ENCODE measurements around the gene KRT35. TPM values are rescaled to one million over a fixed set of nuclear protein-coding genes. Genes with fewer than 3 reads are reported as not detected.

KRT35 gene
- total RNA-seq, 2 experiments from 2014 or later: not detected

- H3K27me3 ChIP-seq (ENCODE audit: control insufficient read depth in 1 of 2, insufficient read depth in 2 of 2, low read length in 2 of 2): peaks cover 1 to 3% of the 10 kb centered on the region in 2 experiments
- Mint-ChIP-seq H3K27me3 (peaks cover 8% of the 10 kb centered on the region), H3K36me3 (ENCODE audit: low read depth) (no peaks in the 10 kb centered on the region), H3K27ac (no peak overlapping the region), H3K4me3 (no peak overlapping the region), H3K9me3 (no peaks in the 10 kb centered on the region), H3K4me1 (ENCODE audit: low read depth) (no peaks in the 10 kb centered on the region)
- no peak for TF ChIP-seq CTCF (IDR thresholded peaks at IDR 0.05)
- intact Hi-C loops (cut with DNase I, micrococcal nuclease): no loop called here
- H3K4me3 ChIP-seq (ENCODE audit: low read length): no peak overlapping the region
- no peaks in the 10 kb centered on the region for H3K9me3 ChIP-seq (ENCODE audit: control insufficient read depth in 1 of 2, insufficient read depth in 1 of 2, low read length in 2 of 2)
- no peaks in the 10 kb centered on the region for H3K4me1 ChIP-seq (ENCODE audit: insufficient read depth, low read length)
- ChIA-PET CTCF (interaction anchor here (0.6 kb wide), 1 partner anchor 47 kb away, joined by 4 read pairs; no protein-coding TSS in a partner anchor), POLR2A (no interaction called here)
- no peak overlapping the region for H3K27ac ChIP-seq (ENCODE audit: low read depth in 1 of 2, low read length in 2 of 2)
- no peaks in the 10 kb centered on the region for H3K36me3 ChIP-seq (ENCODE audit: insufficient read depth, low read length)
- ATAC-seq (ENCODE audit: poor library complexity) (no peak), DNase-seq (no peak)
Measured at GRCh38 chr17:41521574-41522261, 40.8 kb upstream of the KRT35 start.

GRCh38 chr17:41520821-41521521 lies 40.0 kb upstream of the KRT35 start:
- Mint-ChIP-seq H3K27me3 (peaks cover 6% of the 10 kb centered on the region), H3K4me3 (no peak overlapping the region), H3K9me3 (no peaks in the 10 kb centered on the region), H3K27ac (no peak overlapping the region), H3K4me1 (ENCODE audit: low read depth) (no peaks in the 10 kb centered on the region), H3K36me3 (ENCODE audit: low read depth) (no peaks in the 10 kb centered on the region)
- Histone ChIP-seq H3K27ac (ENCODE audit: low read depth in 1 of 2, low read length in 2 of 2) (no peak overlapping the region), H3K36me3 (ENCODE audit: insufficient read depth, low read length) (no peaks in the 10 kb centered on the region), H3K4me1 (ENCODE audit: insufficient read depth, low read length) (no peaks in the 10 kb centered on the region), H3K9me3 (ENCODE audit: control insufficient read depth in 1 of 2, insufficient read depth in 1 of 2, low read length in 2 of 2) (no peaks in the 10 kb centered on the region), H3K4me3 (ENCODE audit: low read length) (no peak overlapping the region), H3K27me3 (ENCODE audit: control insufficient read depth in 1 of 2, insufficient read depth in 2 of 2, low read length in 2 of 2) (peaks cover 0 to 3% of the 10 kb centered on the region in 2 experiments)
- no peak for ATAC-seq (ENCODE audit: poor library complexity)
- no peak for TF ChIP-seq CTCF (IDR thresholded peaks at IDR 0.05)
- CTCF ChIA-PET: no interaction called here
- POLR2A ChIA-PET: no interaction called here
- intact Hi-C loops (cut with DNase I, micrococcal nuclease): no loop called here
- no peak for DNase-seq

- ATAC-seq (ENCODE audit: poor library complexity) (no peak), DNase-seq (no peak)
- intact Hi-C loops (cut with DNase I, micrococcal nuclease): no loop called here
- Histone ChIP-seq H3K4me3 (ENCODE audit: low read length) (no peak overlapping the region), H3K9me3 (ENCODE audit: control insufficient read depth in 1 of 2, insufficient read depth in 1 of 2, low read length in 2 of 2) (no peaks in the 10 kb centered on the region), H3K4me1 (ENCODE audit: insufficient read depth, low read length) (no peaks in the 10 kb centered on the region), H3K27ac (ENCODE audit: low read depth in 1 of 2, low read length in 2 of 2) (no peak overlapping the region), H3K36me3 (ENCODE audit: insufficient read depth, low read length) (no peaks in the 10 kb centered on the region), H3K27me3 (ENCODE audit: control insufficient read depth in 1 of 2, insufficient read depth in 2 of 2, low read length in 2 of 2) (peaks cover 0 to 5% of the 10 kb centered on the region in 2 experiments)
- ChIA-PET CTCF (no interaction called here), POLR2A (no interaction called here)
- Mint-ChIP-seq H3K27me3 (no peaks in the 10 kb centered on the region), H3K27ac (no peak overlapping the region), H3K9me3 (no peaks in the 10 kb centered on the region), H3K4me3 (no peak overlapping the region), H3K36me3 (ENCODE audit: low read depth) (no peaks in the 10 kb centered on the region), H3K4me1 (ENCODE audit: low read depth) (no peaks in the 10 kb centered on the region)
- no peak for TF ChIP-seq CTCF (IDR thresholded peaks at IDR 0.05)
Measured at GRCh38 chr17:41519501-41520224, 38.7 kb upstream of the KRT35 start.

All from CD4-positive, alpha-beta T cell (primary cell).